SK-N-DZ (cell line): ENCODE results near the gene YWHAQ.
A peak's percentile ranks its signal among the peaks of the same experiment; 100 is the strongest.
"Not testable (repeated sequence)": the region's sequence is repeated elsewhere in the genome, so short reads cannot be mapped to it uniquely, and the experiment has no call there.

Experiments
- DNase-seq: peaks from one replicate; pipeline ENCODE4 v3.0.0-alpha.2; 2015; ENCODE audit warnings: low spot score

Gene YWHAQ

DNA sequence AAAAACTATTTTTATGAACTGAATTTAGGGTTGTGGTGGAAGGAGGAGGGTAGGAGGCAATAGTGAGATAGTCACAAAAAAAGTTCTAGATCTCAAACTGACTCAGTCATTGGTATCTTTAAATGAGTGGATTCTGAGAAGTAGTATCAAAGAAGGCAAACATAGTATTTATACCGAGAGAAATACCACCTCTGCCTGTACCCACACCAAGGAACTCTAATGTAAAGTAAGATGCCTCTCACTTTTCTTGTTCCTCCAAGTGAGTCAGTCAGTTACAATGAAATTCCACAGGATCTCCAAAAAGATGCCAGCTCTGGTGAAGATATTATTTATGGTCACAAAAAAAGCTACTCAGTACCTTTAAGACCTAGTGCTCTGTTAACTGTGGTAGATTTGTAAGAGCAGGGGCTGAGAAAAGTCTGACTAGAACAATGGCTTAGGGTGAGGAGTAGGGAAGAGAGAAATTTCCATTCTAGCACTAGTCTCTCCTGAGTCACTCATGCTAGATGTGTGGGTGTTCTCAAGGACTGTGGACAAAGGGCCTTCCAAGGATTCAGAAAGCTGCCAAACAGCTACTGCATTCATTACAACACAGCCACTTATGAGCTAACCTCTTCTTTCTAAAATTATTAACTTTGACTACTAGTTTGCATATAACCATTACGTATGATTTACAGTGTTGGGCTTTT, 36.3 kb downstream of the YWHAQ start:
- no peak for DNase-seq

DNA sequence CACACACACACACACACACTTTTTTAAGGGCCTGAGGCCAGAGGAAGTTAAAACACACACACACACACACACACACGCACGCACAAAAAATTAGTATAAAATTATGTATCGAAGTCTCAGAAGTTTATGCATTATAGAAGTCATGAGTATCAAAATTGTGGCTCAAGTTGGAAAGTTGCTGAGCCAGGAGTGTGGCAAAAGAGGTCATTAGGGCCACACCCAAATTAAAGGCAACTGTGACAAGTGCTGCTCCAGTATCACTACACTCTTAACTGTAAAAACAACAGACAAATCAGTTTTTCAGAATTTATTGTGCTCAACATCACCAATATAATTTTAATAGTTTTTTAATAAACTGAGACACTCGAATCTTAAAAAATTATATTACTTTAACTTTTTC, 36.9 kb downstream of the YWHAQ start:
- DNase-seq: no peak

DNA sequence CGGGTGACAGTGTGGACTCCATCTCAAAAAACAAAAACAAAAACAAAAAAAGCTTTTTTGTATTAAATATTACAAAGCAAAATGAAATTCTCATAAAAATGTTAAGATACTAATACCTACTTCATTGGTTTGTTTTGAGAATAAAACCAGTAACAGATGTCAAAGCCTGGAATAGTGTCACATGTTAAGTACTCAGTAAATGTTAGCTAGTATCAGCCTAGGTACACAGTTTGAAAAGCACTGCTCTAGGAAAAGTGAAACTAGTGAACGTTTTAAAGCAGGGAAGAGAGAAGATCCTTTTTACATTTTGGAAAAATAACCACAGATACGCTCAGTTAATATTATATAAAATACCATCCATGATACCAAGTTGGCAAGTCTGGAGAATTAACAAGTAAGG, 38.1 kb downstream of the YWHAQ start:
- DNase-seq: no peak

DNA sequence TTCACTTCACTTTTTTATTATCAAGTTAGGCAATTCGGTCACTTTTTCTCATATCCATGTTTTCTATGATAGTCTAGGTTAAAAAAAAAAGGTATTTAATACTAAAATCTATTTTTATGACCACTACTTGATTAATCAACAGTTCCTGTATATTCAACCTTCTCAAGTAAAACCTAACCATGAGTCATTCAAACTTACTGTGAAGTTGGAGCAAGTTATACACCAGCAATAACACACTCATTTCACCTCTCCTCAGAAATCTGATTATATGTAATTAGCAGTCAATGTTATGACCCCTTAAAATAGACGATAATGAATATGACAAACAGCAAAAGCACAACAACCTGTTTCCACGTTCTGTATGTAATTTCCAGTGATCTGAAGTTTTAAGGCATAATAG, 40.2 kb downstream of the YWHAQ start:
- DNase-seq: no peak

DNA sequence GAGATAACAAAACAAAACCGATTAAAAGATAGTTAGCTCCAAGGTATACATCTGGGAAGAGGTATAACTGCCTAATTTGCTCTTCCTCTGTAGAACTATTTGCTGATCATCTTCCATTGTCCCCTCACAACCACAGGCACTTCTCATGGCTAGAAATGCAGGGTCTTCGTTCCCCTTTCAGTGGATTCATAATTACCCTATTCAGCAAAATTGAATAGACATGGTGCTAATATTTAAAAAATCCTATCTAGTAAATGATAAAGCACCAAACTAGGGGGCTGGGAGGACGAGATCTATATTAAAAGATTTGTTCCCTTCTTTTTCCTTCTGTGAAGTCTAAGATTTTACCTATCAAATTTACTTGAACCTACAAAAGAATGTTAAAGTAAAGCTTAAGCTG, 44.3 kb downstream of the YWHAQ start:
- no peak for DNase-seq

DNA sequence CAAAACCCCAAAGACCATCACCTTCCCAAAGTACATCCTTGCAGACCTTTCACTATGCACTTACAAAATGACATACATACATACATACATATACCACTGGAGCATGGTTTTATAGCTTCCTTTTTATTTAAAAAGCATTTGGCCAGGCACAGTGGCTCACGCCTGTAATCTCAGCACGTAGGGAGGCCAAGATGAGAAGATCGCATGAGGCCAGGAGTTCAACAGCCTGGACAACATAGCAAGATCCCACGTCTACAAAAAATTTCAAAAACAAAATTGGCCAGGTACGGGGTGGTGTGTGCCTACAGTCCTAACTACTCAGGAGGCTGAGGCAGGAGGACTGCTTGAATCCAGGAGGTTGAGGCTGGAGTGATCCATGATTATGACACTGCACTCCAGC, 45.3 kb downstream of the YWHAQ start:
- DNase-seq: no peak

DNA sequence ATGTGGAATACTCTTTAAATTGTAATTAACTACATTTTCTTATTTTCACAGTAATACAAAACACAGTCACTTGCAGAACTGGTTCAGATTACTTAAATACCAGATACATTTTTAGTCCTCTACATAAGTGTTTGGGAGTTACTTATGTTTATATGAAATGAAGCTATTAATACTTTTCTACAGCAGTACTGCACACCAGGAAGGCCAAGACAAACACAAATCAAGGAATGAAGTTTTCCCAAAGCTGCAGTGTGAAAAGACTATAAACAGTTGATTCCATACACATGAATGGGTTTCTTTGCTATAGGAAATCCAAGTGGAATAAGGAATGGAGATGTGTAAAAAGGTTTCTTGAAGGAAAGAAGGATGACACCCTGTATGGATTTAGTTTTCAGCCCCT, 45.9 kb downstream of the YWHAQ start:
- not testable (repeated sequence) for DNase-seq

DNA sequence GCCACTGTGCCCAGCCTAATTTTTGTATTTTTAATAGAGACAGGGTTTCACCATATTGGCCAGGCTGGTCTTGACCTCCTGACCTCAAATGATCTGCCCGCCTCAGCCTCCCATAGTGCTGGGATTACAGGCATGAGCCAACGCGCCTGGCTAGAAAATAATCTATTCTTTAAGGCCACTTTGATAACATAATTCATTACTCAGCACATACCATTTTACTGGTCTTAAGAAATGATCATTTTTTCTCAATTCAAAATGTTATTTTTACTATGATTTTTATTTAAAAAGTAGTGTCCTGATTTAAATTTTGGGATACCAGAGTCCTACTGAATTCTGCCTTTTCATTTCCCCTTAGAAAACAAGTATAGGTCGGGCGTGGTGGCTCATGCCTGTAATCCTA, 48.2 kb downstream of the YWHAQ start:
- DNase-seq: no peak

DNA sequence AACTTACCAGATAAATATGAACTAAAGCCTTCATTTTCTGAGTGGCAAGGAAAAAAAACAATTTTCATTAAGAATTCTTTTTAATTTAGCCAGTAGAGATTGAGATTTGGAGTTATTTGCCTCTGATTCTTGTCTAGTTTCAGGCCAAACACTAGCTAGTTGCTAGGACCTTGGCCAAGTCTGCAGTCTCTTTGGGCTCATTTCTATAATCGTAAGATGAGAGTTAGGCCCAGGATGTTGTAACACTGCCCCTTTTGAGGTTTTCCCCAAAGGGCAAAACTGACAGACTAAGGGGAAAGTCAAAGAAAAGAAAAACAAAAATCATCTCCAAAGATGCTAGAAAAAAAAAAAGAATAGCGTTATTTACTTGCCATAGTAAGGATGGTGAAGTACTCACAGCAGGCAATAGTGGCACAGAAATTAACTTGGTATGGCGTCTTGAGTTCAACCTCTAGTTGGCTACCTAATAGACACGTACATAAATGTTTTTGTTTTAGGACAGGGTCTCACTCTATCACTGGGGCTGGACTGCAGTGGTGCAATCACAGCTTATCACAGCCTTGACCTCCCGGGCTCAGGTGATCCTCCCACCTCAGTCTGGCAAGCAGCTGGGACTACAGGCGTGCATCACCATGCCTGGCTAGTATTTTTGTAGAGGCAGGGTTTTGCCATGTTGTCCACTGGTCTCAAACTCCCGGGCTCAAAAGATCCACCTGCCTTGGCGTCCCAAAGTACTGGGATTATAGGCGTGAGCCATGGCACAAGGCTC, 52.1 kb downstream of the YWHAQ start:
- DNase-seq: no peak

DNA sequence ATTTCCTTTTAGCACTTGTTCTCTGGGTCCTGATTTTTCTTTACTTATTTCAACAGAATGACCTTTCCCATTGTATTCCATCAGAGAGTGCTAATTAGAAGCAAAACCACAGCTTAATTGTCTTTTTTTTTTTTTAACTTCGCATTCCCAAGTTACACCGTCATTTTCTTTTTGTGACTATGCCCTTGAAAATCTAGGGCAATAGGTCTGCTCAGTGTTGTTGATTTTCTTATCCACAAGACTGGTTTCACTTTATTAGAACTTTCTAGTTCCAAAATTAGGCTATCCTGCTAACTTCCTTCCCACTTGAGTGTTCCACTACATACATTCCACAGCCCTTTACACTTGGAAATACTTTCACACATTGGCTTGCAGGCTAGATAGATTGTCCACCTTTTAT, 56.5 kb downstream of the YWHAQ start:
- DNase-seq: no peak

DNA sequence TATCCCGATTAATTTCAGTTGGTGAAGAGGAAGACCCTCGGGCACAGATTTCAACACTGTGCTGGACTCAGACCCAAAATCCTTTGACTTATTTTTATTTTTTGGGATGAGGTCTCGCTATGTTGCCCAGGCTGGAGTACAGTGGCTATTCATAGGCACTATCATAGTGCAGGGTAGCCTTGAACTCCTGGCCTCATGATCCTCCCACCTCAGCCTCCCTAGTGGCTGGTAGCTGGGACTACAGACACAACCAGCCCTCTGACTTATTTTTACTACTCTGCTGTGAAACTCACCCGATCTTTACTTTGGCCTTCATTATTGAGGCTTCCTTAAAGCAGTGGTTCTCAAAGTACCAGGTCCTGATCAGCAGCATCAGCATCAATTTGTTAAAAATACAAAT, 57.0 kb downstream of the YWHAQ start:
- no peak for DNase-seq

DNA sequence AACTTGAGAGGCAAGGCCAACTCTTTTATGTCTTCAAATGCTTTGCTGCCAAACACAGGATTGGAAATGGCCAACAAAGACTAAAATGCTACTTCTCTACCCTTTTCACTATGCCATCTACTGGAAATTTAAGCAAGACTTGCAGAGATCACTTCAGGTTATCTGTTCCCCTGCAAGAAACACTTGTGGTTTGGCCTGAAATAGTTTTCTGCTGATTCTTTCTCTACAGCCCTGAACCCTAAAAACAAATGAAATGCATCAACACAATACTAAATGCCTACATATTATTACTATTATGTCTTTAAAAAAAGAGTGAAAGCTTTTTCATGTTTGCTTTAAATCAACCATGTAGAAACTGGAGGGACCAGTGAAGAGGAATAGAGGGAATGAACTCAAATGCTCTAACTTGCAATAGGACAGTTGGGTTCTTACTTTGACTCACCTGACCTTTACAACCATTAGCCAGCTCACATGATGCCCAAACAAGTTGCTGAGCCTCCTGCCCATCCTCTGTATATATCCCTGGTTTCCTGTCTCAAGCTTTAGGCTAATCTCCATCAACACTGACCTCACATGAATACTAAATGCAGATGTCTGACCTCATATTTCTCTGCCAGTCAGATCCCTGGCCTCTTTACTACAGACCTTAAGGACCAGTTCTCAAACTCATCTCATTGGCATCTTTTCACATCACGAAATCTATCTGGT, 57.6 kb downstream of the YWHAQ start:
- DNase-seq: no peak

DNA sequence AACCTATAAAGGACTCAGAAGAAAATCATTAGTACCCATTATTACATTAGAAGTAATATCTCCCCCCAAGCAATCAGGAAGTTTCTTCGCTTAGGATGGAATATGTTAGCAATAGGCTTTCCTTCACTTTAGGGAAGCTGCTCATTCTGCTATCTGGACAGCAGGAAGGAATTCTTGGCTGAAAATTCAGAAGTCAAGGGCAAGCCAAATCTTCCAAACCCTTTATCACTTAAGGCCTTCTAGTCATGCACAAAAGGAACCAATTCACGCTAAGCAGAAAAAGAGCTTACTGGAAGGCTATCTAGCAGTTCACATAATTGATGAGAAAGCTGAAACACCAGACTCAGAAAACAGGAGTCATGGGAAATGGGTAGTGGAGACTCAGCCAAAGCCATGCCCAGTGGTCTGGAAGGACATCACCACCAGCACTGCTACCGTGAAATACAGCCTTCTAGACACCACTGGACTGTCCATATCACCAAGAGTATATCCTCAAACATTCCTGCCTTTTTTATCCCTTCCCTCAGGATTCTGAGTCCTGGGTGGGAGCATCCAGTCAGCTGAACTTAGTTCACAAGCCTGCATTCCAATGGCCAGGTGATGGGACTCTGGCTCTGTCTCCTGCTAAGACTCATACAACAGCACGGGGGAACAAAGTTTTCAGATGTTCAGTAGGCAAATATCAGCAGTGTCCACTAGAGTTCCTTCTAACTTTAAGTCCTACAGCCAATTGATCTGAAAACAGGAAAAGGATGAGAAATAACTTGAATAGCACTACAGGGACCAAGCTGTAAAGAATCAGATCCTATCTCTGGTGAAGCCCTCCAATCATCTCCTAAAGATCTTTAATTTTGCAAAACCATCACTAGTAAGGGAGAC, 60.4 kb downstream of the YWHAQ start:
- DNase-seq: no peak

DNA sequence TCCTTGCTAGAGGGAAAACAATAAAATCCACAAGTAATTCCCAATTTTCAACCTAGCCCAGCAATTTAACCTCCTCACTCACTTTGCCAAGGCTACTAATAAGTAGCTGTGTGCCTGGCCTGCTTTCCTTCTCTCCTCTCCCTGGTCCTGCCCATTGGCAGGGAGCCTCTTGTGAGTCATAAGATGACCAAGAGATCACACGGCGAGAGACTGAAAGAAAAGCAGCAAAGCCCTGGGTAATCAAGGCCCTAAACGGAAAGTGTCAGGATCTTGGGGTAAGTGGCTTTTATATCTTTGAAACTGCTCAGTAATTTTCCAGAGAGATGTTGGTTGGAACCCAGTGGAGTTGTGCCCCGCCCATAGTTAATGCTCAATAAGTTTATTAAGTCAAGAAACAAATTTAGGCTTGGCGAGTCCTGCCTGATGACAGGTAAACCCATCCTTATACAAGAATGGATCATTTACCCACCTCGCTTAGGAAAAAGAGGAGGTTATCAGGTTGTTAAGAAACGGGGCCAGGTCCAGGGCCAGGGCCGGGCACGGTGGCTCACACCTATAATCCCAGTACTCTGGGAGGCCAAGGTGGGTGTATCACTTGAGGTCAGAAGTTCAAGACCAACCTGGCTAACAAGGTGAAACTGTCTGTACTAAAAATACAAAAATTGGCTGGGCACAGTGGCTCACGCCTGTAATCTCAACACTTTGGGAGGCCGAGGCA, 65.2 kb downstream of the YWHAQ start:
- no peak for DNase-seq

DNA sequence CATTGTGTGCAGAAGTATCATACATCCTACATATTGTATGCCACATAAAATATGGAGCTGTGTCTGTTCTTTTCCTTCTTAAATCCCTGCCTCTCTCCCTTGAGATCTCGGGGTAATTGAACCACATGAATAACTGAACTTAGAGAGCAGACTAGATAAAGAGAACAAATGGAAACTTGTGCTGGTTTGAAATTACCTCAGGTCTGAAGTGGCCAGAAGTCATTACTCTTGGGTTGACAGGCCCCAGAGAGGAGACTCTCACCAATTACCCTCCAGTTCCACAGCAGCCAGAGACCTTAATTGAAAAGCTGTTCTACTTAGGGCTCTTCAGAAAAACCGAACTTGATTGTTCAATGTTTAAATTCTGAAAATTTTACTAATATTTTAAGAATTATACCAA, 70.2 kb downstream of the YWHAQ start:
- no peak for DNase-seq

DNA sequence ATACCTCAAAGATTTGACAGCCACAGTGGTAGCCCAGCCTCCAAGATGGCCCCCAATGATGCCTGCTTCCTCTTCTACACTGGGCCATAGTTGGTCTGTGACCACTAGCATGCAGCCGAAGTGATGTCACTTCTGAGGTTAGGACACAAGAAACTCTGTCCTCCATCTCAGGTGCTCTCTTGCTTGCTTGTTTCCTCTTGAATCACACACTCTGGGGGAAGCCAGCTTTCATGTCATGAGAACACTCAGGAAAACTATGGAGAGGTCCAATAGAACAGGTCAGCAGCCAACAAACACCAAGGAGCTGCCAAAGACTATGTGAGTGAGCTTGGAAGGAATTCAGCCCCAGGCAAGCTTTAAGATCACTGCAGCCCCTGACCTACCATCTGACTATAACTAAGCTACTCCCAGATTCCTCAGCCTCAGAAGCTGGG, 71.8 kb downstream of the YWHAQ start:
- no peak for DNase-seq

DNA sequence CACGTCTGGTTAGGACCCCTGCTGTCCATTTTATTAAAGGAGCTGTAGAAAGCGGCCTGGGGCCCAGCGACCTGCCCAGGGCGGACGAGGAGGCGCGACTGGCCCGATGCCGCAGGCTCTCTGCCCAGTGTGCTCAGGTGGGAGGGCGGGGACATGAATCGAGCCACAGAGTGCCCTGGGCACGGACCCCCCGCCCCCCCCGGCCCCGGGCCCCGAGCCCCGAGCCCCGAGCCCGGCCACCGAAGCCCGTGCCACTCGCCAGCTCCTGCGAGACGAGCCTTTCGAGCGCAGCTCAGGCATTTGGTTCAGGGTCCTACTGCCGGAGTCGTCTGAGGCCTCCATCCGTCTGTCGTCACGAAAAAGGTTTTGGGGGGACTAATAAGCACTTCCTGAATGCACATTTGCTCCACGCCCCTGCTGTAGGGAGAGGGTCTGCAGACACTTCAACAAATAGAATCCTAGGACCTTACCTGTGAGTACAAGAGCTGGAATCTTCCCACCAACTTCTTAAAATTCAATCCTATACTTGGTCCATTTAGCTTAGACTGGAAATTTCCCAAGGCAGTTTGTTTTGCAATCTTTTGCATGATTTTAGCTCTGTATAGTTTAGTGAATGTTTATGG, 74.6 kb downstream of the YWHAQ start:
- peak; percentile 52 for DNase-seq

DNA sequence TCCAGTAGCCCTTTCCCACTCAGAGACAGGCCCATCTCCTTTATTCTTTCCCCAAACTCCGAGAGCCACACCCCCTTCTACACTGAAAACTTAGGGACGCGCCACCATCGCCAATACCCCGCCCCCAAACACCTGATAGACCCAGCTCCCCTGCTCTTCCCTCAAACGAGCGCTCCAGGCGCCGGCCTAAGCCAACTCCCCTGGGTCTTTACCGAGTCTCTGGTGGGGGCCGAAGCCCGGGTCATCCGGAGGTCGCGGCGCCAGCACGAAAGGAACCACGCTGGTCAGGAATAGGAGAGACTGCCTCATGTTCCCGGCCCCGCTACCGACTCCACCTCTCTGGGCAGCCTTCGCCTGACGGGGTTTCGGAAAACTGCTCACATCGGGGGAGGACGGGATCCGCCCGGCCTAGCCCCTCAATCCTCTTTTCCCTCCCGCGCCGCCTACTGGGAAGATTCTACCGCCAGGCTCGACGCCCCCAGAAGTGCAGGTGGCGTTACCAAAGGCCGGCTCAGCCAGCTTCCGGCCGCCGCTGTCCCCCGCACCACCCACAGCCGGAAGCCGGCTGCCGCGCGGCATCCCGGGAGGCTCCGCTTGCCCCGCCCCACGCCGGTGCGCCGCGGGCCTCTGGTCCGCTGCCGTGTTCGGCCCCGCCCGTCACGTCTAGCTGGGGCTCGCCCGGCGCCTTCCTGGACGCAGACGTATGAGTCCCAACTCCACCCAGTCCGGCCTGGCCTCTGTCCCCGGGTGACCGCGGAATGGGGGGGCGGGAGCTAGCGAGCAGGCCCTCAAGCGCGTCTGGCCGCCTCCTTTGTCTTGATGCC, 75.3 kb downstream of the YWHAQ start, which contains the start of gene ADAM17:
Gene ADAM17, minus strand, starts transcription at position 534 of the 824 bp plus-strand sequence. Its CDS starts 225 bp downstream, at position 309.
- DNase-seq: peak; percentile 95

DNA sequence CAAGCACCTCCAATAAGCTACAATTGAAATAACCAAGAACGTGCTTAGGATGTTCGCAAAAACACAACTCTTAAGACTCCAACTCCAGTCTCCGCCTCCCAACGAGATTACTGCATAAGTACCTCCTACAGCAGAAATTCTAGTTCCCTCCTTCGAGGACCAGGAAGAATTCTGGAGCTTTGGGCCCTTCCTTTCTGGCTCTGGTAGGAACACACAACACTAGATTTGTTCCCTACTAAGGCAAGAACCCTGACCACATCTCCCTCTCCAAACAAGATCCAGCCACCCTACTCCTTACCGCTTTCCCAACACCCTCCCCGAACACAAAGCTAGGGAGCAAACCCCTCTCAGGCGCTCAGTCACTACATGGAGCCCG, 75.9 kb downstream of the YWHAQ start:
- DNase-seq: peak; percentile 61
